Fibroblast of pulmonary artery (primary cell): Measurements from ENCODE around the gene FITM1.

Source experiments
- DNase-seq: peaks from one replicate; pipeline ENCODE4 v3.0.0-alpha.2; 2010; ENCODE audit warnings: low read depth
- H3K4me3 ChIP-seq: replicated peaks from 2 replicates; pipeline ENCODE4 v1.5.1; 2011; ENCODE audit warnings: low read depth, mild to moderate bottlenecking, control low read depth, low read length, moderate library complexity
- CTCF ChIP-seq: IDR thresholded peaks from 2 replicates; pipeline ENCODE4 v1.5.1; 2011; ENCODE audit warnings: mild to moderate bottlenecking, control low read depth, low read length, inconsistent platforms; ENCODE audit errors: missing control alignments

The FITM1 gene

GRCh38 chr14:24096545-24097181 lies 33.8 kb upstream of the FITM1 start:
- TF ChIP-seq CTCF: no peak
- no peak for DNase-seq
- no peak overlapping the region for H3K4me3 ChIP-seq

DNA sequence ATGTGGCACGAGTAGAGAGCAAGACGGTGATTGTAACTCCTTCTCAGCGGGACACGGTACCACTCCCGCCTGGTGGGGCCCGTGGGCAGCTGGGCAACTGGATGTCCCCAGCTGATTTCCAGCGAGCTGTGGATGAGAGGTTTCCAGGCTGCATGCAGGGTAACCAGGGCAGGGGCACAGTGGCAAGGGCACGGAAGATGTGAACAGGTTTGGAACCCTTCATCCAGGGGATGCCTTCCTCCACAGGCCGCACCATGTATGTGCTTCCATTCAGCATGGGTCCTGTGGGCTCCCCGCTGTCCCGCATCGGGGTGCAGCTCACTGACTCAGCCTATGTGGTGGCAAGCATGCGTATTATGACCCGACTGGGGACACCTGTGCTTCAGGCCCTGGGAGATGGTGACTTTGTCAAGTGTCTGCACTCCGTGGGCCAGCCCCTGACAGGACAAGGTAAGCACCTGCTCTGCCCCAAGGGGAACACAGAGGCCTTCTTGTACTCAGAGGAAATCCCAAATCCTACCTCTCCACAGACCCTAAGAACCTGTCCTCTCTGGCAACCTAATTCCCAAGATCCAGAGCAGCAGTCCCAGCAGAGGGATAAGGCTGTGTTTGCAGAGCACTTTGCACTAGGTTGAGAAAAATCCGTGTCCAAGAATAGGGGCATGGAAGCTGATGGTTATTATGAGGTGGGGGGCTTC lies 32.1 kb upstream of the FITM1 start:
- no peak for TF ChIP-seq CTCF
- no peak for DNase-seq
- H3K4me3 ChIP-seq: no peak overlapping the region

DNA sequence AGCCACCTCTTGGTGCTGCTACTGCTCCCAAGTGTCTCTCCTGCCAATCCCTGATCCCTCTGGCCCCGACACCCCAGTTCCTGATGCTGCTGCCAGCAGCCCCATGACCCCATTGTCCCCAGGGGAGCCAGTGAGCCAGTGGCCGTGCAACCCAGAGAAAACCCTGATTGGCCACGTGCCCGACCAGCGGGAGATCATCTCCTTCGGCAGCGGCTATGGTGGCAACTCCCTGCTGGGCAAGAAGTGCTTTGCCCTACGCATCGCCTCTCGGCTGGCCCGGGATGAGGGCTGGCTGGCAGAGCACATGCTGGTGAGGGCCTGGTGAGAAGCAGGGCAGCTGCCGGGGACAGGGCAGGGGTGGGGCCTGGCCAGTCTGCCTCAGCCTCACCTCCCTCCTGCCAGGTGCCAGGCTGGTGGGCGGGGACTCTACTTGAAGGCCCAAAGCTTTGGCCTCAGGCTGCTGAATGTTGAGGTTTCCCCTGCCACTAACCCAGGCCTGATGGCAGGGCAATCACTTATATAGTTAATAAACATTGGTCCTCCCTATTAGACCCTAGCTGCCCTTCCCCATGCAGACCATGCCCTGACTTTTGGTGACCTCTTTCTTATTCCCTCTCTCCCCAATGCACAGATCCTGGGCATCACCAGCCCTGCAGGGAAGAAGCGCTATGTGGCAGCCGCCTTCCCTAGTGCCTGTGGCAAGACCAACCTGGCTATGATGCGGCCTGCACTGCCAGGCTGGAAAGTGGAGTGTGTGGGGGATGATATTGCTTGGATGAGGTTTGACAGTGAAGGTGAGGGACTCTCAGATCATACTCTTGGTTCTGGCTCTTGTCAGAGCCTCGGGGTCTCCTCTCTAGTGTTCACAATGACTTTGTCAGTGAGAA lies 31.3 kb upstream of the FITM1 start:
- DNase-seq: no peak
- no peak for TF ChIP-seq CTCF
- H3K4me3 ChIP-seq: no peak overlapping the region

GRCh38 chr14:24100197-24100981 lies 30.1 kb upstream of the FITM1 start:
- no peak overlapping the region for H3K4me3 ChIP-seq
- no peak for DNase-seq
- no peak for TF ChIP-seq CTCF

DNA sequence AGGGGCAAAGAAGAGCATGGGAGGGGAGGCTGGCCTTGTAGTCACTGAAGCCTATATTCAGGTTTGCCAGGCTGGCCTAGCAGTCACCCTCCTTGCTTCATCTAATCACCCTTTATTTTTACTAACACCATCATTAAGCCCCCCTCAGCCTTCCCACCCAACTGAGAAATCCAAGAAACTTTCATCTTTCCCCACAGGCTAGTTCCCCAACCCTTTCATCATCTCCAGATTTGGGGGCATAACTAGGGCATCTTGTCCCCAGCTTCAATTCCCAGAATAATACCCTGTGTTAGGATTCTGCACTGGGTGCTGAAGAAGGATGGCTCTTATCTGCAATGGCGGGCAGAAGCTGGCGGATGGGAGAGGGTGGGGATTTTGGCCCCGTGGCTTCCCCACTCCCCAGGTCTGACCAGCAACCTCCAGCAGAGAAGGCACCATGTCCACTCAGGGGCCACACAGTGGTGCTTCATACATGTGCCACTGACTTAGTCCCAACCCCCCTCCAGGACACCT lies 29.4 kb upstream of the FITM1 start:
- TF ChIP-seq CTCF: no peak
- H3K4me3 ChIP-seq: no peak overlapping the region
- DNase-seq: no peak

GRCh38 chr14:24102357-24103048 lies 28.0 kb upstream of the FITM1 start:
- DNase-seq: no peak
- no peak for TF ChIP-seq CTCF
- H3K4me3 ChIP-seq: no peak overlapping the region
